HG03095 (cell line): ENCODE data around the gene RHEX.
A peak's percentile ranks its signal among the peaks of the same experiment; 100 is the strongest.
"Not testable (repeated sequence)": the region's sequence is repeated elsewhere in the genome, so short reads cannot be mapped to it uniquely, and the experiment has no call there.

Experiments
- ATAC-seq: cut with Tn5 transposase; IDR thresholded peaks from one replicate; pipeline ENCODE4 v1.9.1; 2021; ENCODE audit warnings: moderate library complexity; ENCODE audit not compliant: unreplicated experiment

The RHEX gene

GRCh38 chr1:206029484-206029883, 23.5 kb upstream of the RHEX start:
- no peak for ATAC-seq

- ATAC-seq: no peak
Measured at GRCh38 chr1:206030191-206030590, 22.8 kb upstream of the RHEX start.

- peak; percentile 82 for ATAC-seq
Measured at GRCh38 chr1:206030714-206031113, 22.3 kb upstream of the RHEX start.

GRCh38 chr1:206032380-206033140, 20.4 kb upstream of the RHEX start:
- no peak for ATAC-seq

- ATAC-seq: no peak
Measured at GRCh38 chr1:206035027-206035426, 17.9 kb upstream of the RHEX start.

- ATAC-seq: no peak
Measured at GRCh38 chr1:206036663-206037455, 16.1 kb upstream of the RHEX start.

- ATAC-seq: no peak
Measured at GRCh38 chr1:206037581-206037980, 15.4 kb upstream of the RHEX start.

- no peak for ATAC-seq
Measured at GRCh38 chr1:206039046-206039973, 13.7 kb upstream of the RHEX start.

- no peak for ATAC-seq
Measured at GRCh38 chr1:206040328-206040727, 12.6 kb upstream of the RHEX start.

- no peak for ATAC-seq
Measured at GRCh38 chr1:206041640-206042039, 11.3 kb upstream of the RHEX start.

GRCh38 chr1:206047271-206047670, 5.7 kb upstream of the RHEX start:
- no peak for ATAC-seq

GRCh38 chr1:206048582-206048981, 4.4 kb upstream of the RHEX start:
- ATAC-seq: no peak

- ATAC-seq: peak; percentile 46
Measured at GRCh38 chr1:206049293-206049692, 3.7 kb upstream of the RHEX start.

GRCh38 chr1:206049919-206050600, 2.9 kb upstream of the RHEX start:
- no peak for ATAC-seq

- ATAC-seq: peak; percentile 81
Measured at GRCh38 chr1:206050655-206051235, 2.2 kb upstream of the RHEX start.

GRCh38 chr1:206052231-206052865, 625 bp upstream of the RHEX start:
- ATAC-seq: not testable (repeated sequence)

GRCh38 chr1:206053616-206054015, 643 bp downstream of the RHEX start:
- not testable (repeated sequence) for ATAC-seq

- not testable (repeated sequence) for ATAC-seq
Measured at GRCh38 chr1:206055069-206055625, 2.2 kb downstream of the RHEX start.

GRCh38 chr1:206055639-206056323, 2.8 kb downstream of the RHEX start:
- ATAC-seq: not testable (repeated sequence)
